Brain microvascular endothelial cell (primary cell): ENCODE data around the gene PRKCD.

Experiments
- DNase-seq: peaks from one replicate; pipeline ENCODE4 v3.0.0-alpha.2; 2020
- H3K27ac ChIP-seq: fragments of 250-450 bp; sonication (Bioruptor Pico); 2 replicates; pipeline ENCODE4 v1.5.1; 2020; ENCODE audit warnings: mild to moderate bottlenecking, moderate library complexity
- H3K27me3 ChIP-seq: fragments of 250-450 bp; sonication (Bioruptor Pico); replicated peaks from 2 replicates; pipeline ENCODE4 v1.5.1; 2020; ENCODE audit warnings: mild to moderate bottlenecking
- H3K36me3 ChIP-seq: fragments of 250-450 bp; sonication (Bioruptor Pico); replicated peaks from 2 replicates; pipeline ENCODE4 v1.5.1; 2020; ENCODE audit warnings: mild to moderate bottlenecking
- H3K4me3 ChIP-seq: 2 replicates; pipeline ENCODE4 v1.5.1; 2011; ENCODE audit warnings: low read depth, mild to moderate bottlenecking, control low read depth, low read length, moderate library complexity
- in situ Hi-C: cut with HindIII; loops from 2 replicates; pipeline ENCODE4 v1.10.0; 2017; ENCODE audit warnings: low sequenced_read_pairs, low pct_ligation_motif_present
- TF ChIP-seq, protein P1 (sequence below): IDR thresholded peaks from 2 replicates; pipeline ENCODE4 v1.5.1; 2011; ENCODE audit warnings: low read depth, mild to moderate bottlenecking, moderate library complexity, low read length, control low read depth, inconsistent platforms; ENCODE audit errors: missing control alignments

PRKCD gene

GRCh38 chr3:53168175-53168923 is 7.3 kb downstream of the PRKCD start:
- in situ Hi-C loops: no loop called here
- no peak for DNase-seq

DNA sequence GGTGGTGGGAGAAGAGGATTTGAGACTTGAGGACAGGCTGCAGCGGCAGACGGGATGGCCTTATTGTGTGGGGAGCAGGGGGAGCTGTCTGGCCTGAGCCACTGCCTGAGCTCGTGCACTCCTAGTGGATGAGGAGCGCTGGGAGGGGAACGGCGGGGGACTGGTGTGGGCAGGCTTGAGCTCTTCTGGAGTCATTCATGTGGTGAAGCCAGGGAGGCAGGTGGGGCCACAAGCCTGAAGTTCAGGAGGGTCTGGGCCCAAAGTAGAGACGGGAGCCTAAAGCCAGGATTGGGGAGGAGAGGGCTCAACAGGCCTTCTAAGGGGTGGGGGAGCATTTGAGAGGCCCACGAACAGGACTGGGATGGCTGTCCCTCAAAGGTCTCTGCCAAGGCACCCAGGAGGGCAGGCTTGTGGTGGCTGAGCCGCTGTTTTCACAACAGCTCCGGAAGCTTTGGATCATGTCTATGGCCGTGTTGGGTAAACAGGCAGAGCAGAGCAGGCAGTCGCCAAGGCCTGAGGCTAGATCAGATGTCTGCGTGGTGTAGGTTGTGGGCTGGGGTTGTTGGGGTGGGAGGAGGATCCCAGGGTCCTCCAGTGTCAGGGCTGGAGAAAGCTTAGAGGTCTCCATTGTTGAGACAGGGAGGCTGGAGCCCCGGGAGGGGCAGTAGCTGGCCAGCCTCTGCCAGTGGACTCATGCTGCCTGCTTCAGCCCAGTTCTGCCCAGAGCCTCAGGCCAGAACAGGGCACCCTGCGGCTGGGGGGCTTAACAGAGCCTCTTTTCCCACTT is 8.2 kb downstream of the PRKCD start:
- in situ Hi-C loops: no loop called here
- no peak for DNase-seq
- Histone ChIP-seq H3K36me3 (no peaks in the 10 kb centered on the region), H3K4me3 (no peak overlapping the region), H3K27ac (no peak overlapping the region), H3K27me3 (no peaks in the 10 kb centered on the region)
- TF ChIP-seq, protein P1, sequence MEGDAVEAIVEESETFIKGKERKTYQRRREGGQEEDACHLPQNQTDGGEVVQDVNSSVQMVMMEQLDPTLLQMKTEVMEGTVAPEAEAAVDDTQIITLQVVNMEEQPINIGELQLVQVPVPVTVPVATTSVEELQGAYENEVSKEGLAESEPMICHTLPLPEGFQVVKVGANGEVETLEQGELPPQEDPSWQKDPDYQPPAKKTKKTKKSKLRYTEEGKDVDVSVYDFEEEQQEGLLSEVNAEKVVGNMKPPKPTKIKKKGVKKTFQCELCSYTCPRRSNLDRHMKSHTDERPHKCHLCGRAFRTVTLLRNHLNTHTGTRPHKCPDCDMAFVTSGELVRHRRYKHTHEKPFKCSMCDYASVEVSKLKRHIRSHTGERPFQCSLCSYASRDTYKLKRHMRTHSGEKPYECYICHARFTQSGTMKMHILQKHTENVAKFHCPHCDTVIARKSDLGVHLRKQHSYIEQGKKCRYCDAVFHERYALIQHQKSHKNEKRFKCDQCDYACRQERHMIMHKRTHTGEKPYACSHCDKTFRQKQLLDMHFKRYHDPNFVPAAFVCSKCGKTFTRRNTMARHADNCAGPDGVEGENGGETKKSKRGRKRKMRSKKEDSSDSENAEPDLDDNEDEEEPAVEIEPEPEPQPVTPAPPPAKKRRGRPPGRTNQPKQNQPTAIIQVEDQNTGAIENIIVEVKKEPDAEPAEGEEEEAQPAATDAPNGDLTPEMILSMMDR: peak; percentile 34

More at GRCh38 chr3:53168175-53168923, 7.3 kb downstream of the PRKCD start:
- TF ChIP-seq, protein P1: no peak
- Histone ChIP-seq H3K27ac (no peak overlapping the region), H3K4me3 (no peak overlapping the region), H3K27me3 (no peaks in the 10 kb centered on the region), H3K36me3 (no peaks in the 10 kb centered on the region)

DNA sequence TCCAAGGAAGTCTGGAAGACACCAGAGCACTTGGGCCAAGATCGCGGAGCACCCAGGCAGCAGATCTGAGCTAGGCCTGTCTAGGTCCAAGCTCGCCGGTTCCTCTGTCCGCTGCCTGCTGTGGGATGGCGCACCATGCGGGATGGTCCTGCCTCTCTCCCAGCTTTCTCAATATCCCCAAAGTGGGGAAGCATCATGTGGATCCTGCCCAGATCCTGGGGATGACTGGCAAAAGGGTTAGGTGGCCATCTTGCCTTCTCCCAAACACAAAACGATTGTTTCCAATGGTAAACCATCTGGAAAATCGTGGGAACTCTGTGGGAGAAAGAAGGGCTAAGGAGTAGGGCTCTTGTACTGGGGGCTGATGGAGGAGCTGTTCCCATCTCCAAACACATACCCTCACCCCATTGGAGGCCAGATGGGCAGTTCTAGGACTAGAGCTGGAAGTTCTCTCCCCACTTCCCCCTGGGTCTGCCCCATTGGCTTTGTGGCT is 8.9 kb downstream of the PRKCD start:
- Histone ChIP-seq H3K36me3 (no peaks in the 10 kb centered on the region), H3K27me3 (no peaks in the 10 kb centered on the region), H3K27ac (no peak overlapping the region), H3K4me3 (no peak overlapping the region)
- TF ChIP-seq, protein P1: no peak
- no peak for DNase-seq
- in situ Hi-C loops: no loop called here

- TF ChIP-seq, protein P1: no peak
- DNase-seq: no peak
- Histone ChIP-seq H3K27ac (no peak overlapping the region), H3K36me3 (no peaks in the 10 kb centered on the region), H3K27me3 (no peaks in the 10 kb centered on the region), H3K4me3 (no peak overlapping the region)
- in situ Hi-C loops: no loop called here
These were observed 9.5 kb downstream of the PRKCD start for GRCh38 chr3:53170325-53171063.

DNA sequence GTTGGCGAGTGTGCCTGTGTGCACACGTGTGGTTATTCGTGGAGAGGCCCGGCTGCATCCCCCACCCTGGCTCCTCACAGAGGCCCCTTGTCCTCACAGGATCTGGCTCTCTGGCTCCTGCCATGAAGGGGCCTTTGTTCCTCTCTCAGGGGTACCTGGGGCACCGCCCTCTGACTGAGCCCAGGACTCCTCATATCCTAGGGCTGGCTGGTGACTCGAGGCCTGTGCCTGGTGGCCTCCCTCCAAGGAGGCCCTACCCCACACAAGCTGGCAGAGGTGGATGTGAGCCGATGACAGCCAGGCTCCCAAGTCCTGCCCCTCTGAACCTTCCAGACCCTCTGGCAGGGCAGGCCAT is 10.0 kb downstream of the PRKCD start:
- no peak overlapping the region for H3K27ac ChIP-seq
- in situ Hi-C loops: no loop called here

More for the DNA sequence above, 10.0 kb downstream of the PRKCD start:
- Histone ChIP-seq H3K4me3 (no peak overlapping the region), H3K27me3 (no peaks in the 10 kb centered on the region), H3K36me3 (no peaks in the 10 kb centered on the region)
- DNase-seq: no peak
- TF ChIP-seq, protein P1: no peak
